Amygdala (tissue), 56 donors: ENCODE data around the gene GPR42.
A peak's percentile ranks its signal among the peaks of the same experiment; 100 is the strongest.
"Not testable (repeated sequence)": the region's sequence is repeated elsewhere in the genome, so short reads cannot be mapped to it uniquely, and the experiment has no call there.

Experiments used
- DNase-seq, 56 donors: peaks; one replicate each; lab custom pipeline; 2025; lab: John Stamatoyannopoulos, UW

GPR42 gene

DNA sequence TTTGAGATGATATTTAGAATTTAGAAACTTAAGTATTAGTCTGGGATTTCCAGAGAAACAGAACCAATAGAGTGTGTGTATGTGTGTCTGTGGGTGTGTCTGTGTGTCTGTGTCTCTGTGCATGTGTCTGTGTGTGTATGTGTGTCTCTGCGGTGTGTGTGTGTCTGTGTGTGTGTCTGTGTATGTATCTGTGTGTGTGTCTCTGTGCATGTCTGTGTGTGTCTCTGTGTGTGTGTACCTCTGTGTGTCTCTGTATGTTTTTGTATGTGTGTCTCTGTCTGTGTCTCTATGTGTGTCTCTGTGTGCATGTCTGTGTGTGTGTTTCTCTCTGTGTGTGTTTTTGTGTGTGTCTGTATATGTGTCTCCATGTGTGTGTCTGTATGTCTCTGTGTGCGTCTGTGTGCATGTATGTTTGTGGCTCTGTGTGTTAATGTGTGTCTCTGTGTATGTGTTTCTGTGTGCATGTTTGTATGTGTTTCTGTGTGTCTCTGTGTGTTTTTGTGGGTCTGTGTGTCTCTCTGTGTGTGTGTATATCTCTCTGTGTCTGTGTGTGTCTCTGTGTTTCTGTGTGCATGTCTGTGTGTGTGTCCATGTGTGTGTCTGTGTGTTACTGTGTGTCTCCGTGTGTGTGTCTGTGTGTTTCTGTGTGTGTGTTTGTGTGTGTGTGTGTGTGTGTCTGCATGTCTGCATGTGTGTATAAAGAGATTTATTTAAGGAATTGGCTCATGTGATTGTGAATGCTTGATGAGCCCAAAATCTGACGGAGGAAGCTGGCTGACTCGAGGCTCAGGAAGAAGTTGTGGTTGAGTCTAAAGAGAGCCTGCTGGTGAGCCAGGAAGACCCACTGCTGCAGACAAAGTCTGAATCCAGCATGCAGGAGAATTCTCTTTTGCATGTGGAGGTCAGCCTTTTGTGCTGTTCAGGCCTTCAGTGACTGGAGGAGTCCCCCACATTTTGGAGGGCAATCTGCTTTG, 22.2 kb downstream of the GPR42 start:
- no peak for DNase-seq

DNA sequence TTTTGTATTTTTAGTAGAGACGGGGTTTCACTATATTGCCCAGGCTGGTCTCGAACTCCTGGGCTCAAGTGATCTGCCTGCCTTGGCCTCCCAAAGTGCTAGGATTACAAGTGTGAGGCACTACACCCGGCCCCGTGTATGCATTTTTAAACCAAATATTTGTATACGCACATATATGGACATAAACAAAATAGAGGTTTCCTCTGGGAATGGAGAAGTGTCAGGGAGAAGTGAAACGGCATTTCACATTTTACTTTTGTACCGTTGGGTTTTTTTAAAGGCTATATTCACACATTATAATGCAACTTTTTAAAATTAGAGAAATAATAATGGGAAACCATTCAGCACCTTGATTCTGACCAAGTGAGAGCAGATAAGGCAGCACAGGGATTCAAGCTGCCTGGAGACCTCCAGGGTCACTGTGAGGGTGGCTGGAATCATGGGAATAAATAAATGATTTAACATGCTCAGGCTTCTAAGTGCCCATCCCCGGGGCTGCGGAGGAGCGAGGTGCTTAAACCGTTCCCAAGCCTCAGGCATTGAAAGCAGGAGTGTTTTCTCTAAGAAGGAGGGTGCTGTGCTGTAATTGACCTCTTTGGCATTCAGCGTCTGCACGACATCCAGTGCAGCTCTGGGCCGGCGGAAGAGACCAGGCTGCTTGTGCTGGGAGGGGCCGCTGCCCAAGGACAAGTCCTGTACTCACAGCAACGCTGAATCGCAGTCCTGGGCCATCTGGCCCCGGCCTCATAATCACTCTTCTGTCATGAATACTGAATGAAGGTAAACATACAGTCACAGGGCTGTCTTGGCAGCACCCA, 24.7 kb downstream of the GPR42 start:
- DNase-seq, result peak in 16 of 56 donors; percentile 2 to 33 (median 9)

DNA sequence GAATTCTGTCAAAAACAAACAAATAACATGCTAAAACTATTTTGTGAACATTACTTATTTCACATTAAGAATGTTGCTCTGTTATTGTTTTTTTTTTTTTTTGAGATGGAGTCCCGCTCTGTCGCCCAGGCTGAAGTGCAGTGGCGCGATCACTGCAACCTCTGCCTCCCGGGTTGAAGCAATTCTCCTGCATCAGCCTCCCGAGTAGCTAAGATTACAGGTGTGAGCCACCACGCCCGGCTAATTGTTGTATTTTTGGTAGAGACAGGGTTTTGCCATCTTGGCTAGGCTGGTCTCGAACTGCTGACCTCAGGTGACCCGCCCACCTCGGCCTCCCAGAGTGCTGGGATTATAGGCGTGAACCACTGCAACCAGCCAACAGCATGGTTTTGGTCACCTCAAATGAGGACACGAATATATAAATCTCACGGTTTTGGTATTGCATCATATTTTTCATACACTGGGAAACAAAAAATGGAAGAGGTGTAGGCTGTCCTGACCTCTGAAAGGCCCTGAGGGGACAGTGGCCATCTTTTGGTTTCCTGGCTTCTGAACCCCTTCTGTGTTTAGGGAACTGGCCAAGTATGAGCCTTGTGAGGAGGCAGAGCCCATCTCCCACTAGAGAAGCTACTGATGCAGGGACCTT, 25.5 kb downstream of the GPR42 start:
- no peak for DNase-seq

DNA sequence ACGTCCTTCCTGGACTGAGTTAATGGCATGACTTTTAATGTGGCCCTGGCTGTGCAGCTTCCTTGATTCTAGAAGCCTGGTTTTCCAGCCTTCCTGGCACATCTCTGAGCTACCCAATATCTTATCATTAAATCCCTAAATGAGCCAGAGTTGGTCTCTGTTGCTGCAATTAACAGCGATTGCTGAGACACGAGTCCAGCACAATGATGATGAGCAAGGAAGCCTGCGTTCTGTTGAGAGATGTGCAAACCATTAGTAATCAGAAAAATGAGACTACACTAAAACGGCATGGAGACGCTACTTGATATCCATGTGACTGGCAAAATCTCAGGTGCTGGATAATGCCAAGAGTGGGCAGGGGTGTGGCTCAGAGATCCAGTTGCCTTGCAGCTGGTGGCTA, 26.2 kb downstream of the GPR42 start:
- DNase-seq, result no peak

DNA sequence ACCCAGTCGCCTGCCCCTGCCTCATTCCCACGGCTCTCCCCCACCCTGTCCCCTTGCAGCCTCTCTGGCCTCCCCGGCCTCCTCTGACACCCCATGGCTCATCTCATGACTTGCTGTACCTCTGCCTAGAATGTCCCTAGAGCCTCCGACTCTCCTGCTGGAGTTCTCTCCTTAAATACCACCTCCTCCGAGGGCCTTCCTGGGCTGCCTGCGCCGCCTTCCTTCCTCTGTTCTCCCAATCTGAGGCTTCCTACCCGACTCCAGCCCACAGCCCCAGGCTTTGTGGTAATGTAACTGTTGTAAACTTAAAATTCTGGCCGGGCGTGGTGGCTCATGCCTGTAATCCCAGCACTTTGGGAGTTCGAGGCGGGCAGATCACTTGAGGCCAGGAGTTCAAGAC, 27.7 kb downstream of the GPR42 start:
- no peak for DNase-seq

DNA sequence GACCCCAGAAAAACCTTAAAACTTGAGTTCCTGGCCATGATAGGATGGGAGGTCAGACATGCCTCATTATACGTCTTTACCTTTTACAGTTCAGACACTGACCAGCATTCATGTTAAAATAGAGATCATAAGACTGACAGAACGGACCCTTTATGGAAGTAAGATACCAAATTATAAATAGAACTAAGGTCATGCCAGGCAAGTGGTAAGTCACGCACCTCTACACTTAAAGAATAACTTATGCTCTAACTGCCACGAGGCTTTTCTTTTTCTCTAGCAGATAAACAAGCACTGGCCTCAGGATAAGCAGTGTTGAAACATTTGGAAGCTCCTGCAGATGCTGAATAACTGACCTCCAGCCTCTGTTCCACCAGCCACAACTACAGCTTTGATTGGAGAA, 28.4 kb downstream of the GPR42 start:
- no peak for DNase-seq

DNA sequence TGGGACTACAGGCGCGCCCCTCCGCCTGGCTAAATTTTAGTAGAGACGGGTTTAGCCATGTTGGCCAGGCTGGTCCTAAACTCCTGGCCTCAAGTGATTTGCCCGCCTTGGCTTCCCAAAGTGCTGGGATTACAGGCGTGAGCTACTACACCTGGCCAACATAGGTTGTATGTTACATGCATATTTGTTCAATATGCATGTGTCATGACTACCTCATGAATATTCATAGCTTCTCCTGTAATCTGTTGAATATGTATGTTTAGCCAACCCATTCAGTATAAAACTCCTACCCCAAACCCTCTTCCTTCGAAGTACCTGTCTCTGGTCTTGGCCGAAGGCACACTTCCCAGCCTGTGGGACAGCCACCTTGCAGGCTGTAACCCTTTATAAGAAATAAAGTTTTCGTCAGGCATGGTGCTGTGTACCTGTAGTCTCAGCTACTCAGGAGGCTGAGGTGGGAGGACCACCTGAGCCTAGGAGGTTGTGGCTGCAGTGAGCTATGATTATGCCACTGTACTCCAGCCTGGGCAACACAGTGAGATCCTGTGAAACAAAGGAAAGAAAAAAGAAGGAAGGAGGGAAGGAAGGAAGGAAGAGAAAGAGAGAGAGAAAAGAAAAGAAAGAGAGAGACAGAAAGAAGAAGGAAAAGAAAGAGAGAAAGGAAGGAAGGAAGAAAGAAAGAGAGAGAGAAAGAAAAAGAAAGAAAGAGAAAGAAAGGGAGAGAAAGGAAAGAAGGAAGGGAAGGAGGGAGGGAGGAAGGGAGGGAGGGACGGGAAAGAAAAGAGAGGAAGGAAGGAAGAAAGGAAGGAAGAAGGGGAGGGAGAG, 29.3 kb downstream of the GPR42 start:
- no peak for DNase-seq

DNA sequence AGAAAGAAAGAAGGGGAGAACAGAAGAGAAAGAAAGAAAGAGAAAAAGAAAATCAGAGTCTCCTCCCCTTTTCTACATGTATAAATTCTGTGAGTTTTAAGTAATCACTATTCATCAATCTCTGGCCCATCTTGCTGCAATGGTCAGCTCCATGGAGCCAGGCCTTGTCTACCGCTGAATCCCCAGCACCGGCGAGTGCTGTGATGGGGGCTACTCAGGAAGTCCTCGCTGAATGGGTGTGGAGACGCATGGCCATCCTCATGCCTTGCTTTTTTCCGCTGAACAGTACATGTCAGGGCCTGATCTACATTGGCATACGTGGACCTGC, 29.9 kb downstream of the GPR42 start:
- no peak for DNase-seq

DNA sequence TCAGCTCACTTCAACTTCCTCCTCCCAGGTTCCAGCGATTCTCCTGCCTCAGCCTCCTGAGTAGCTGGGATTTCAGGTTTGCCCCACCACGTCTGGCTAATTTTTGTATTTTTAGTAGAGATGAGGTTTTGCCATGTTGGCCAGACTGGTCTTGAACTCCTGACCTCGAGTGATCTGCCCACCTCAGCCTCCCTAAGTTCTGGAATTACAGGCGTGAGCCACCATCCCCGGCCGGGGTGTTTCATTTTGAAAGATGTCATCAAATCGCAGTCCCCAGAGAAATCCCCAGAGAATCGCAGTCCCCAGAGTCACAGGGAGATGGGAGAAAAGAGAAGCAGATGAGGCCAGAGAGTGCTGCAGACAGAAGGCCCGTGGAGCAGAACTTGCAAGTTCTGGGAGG, 30.5 kb downstream of the GPR42 start:
- not testable (repeated sequence) for DNase-seq

DNA sequence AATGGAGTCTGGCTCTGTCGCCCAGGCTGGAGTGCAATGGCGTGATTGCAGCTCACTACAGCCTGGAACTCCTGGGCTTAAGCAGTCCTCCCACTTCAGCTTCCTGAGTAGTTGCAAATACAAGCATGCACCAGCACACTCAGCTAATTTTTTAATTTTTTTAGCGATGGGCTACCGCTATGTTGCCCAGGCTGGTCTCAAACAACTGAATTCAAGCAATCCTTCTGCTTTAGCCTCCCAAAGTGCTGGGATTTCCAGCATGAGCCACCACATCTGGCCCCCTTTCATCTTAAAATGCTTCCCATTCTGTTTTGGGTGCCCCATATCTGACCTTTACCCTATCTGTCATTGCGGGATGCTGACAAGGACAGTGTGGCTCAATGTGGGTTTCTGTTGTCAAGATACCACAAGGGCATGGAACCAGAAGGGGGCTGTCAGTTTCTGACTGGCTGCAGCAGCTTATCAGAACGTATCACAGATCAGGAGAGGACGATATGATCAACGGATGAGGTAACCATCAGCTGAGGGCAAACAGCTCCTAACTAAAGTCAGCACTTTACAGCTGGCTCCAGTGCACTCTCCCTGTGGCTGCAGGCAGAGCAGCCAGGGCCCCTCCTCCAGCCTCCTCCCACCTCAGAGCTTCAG, 32.4 kb downstream of the GPR42 start:
- no peak for DNase-seq

DNA sequence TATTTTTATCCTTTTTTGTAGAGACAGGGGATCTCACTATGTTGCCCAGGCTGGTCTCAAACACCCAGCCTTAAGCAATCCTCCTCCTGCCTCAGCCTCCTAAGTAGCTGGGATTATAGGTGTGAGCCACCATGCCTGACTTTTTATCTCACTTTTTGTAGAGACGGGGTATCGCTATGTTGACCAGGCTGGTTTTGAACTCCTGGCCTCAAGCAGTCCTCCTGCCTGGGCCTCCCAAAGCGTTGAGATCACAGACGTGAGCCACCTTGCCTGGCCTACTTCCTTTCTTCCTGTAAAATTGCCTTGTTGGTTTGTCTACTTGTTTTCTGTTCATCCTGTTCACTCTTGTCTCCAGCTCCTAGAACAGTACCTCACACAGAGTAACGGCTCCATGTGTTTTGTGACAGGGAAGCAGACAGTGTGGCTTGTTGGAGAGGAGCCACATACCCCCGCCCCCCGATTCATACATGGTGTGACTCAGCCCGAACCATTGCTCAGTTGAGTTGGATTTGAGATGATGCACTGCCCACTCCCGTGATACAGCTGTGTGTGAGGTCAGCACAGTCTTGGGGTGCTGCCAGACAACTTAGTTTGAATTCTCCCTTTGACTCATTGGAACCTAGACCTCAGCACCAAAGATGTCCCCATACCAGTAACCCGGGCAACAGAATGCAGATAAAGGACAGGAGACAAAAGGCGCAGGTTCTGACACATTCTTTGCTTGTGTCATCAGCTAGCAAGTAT, 34.2 kb downstream of the GPR42 start:
- DNase-seq, result peak in 12 of 56 donors; percentile 2 to 51 (median 19)

DNA sequence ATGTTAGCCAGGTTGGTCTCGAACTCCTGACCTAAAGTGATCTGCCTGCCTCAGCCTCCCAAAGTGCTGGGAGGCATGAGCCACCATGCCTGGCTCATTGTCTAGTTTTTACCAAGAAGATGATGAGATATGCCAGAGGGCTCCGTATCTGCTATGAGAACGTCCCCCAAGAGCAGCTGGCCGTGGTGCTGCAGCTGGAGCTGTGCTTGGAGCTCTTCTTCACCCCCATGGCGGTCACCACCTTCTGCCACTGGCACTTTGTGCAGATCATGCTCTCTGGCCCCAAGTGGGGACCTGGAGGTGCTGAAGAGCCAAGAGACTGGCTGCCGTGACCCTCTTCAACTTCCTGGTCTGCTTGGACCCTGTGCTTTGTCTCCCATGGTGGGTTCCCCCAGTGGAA, 36.8 kb downstream of the GPR42 start:
- DNase-seq, result no peak

DNA sequence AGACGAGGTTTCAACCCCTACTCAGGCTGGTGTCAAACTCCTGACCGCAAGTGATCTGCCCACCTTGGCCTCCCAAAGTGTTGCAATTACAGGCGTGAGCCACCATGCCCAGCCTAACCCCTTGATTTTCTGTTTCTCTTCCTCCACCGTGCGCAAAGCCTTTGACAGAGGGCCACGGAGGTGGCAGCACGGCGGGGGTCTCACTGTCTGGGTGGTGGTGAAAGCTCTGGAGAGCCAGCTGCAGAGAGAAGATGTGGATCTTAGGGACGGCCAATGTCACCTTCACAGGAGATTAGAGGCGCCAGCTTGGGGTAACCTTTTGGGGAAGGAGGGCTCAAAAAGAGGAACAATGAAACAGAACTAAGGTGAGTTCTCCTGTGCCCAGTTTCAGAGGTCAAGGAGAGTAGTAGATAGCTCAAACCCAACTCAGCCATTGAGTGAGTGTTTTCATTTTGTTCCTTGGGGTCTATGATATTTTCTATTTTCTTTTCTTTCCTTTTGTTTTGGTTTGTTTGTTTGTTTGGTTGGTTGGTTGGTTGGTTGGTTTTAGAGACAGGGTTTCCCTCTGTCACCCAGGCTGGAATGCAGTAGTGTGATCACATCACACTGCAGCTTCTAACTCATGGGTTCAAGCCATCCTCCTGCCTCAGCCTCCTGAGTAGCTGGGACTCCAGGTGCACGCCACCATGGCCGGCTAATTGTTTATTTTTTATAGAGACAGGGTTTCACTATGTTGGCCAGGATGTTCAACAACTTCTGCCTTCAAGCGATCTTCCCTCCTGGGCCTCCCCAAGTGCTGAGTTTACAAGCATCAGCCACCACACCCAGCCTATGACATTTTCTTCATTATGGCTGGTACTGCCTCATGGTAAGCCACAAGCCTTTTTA, 37.7 kb downstream of the GPR42 start:
- no peak for DNase-seq

DNA sequence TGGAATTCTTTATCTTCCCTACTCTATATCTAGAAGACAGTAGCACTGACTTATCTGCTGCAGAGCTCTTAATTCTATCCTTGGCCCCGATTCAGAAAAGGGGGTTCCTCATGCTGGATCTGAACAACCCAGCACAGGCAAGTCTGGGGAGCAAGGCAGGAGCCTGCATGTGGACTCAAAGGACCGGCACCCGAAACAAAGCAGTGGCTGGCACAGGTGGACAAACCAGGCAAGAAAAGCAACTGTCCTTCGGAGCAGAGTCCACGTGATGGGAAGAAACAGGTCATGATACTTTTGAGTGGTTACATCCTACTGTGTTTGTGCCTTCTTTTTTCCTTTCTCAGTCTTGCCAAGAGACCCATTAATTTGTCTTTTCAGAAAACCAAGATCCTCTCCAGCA, 38.3 kb downstream of the GPR42 start:
- no peak for DNase-seq

DNA sequence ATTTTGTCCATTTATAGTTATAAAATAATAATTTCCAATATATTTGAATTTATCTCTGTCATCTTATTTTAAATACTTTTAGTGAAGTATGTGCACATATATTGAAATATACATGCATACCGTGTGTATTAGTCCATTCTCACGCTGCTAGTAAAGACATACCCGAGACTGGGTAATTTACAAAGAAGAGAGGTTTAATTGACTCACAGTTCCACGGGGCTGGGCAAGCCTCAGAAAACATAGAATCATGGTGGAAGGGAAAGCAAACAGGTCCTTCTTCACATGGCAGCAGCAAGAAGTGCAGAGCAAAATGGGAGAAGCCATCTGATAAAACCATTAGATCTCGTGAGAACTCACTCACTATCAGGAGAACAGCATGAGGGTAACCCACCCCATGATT, 39.6 kb downstream of the GPR42 start:
- DNase-seq, result no peak

DNA sequence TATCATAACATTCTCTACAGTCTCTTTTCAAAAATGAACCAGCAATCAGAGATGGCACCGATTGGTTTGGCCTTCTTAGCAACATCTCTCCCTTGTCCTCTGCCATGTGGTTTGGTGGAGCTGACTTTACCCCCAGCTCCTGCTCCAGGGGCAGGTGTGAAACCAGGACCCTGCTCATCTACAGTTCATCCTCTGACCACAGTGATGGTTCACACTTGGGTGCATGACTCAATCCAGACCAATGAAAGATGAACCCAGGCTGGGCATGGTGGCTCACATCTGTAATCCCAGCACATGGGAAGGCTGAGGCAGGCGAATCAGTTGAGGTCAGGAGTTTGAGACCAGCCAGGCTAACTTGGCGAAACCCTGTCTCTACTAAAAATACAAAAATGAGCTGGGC, 43.6 kb downstream of the GPR42 start:
- DNase-seq, result no peak

DNA sequence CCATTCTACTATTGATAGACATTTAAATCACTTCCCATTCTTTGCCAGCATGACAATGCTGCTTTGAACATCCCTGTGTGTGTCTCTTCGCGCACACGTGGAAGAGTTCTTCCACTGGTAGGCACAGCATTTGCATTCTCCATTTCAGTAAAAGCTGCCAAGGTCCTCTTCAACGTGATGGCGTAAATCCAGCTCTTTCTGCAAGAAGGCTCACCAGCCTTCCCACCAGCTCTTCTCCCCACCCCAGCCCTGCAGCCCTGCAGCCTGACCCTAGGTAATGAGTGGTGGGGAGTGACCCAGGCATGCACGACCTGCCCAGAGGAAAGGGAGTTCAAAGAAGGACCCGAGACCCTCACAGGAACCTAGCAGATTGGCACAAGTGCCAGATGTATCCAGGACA, 45.5 kb downstream of the GPR42 start:
- DNase-seq, result no peak

DNA sequence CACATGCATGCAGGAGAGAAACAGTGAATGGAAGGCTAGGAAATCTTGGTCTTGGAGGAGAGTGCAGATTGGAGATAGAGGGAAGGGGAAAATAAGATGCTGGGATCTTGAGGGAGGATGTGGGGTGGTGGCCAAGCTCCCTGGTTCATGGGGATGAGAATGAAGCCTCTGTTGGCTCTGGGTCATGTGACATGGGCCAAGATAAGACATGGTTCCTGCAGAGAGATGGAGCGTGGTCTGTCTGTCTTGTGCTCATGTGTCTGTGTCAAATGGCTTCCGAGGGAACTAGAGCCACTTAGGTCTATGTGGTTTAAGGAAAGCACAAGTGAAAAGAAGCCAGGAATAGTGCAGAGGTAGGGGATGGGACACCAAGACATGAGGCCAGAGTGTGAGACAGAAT, 46.4 kb downstream of the GPR42 start:
- DNase-seq, result no peak
